Measurements from ENCODE around the gene TSHZ2. TPM values are rescaled to one million over a fixed set of nuclear protein-coding genes. Genes with fewer than 3 reads are reported as not detected.

TSHZ2 gene
- total and polyA plus RNA-seq, 2 experiments from 2014 or later: 10.4 to 32.0 TPM

DNA sequence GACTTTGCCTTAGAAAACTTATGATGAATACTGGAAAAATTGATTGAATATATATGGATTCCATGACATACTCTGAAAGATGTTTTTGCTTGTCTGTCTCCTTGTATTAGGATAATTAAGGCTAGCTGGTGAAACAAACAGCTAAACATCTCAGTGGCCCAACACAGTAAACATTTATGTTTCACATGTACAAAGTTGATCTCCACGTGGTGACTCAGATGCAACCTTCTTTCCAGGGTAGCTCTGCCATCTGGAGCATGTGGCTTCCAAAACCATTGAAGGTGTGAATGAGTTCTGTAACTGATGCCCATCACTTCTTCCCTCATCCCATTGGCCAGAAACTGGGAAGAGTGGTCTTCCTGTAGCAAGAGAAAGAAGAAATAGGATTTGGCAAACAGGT lies 196.3 kb downstream of the TSHZ2 start:
- Histone ChIP-seq H3K4me3 (no peak overlapping the region), H3K27ac (no peak overlapping the region), H3K4me1 (ENCODE audit: low read depth) (no peaks in the 10 kb centered on the region), H3K36me3 (no peaks in the 10 kb centered on the region), H3K27me3 (no peaks in the 10 kb centered on the region), H3K9me3 (ENCODE audit: low read depth) (no peaks in the 10 kb centered on the region)
- TF ChIP-seq, protein P1, sequence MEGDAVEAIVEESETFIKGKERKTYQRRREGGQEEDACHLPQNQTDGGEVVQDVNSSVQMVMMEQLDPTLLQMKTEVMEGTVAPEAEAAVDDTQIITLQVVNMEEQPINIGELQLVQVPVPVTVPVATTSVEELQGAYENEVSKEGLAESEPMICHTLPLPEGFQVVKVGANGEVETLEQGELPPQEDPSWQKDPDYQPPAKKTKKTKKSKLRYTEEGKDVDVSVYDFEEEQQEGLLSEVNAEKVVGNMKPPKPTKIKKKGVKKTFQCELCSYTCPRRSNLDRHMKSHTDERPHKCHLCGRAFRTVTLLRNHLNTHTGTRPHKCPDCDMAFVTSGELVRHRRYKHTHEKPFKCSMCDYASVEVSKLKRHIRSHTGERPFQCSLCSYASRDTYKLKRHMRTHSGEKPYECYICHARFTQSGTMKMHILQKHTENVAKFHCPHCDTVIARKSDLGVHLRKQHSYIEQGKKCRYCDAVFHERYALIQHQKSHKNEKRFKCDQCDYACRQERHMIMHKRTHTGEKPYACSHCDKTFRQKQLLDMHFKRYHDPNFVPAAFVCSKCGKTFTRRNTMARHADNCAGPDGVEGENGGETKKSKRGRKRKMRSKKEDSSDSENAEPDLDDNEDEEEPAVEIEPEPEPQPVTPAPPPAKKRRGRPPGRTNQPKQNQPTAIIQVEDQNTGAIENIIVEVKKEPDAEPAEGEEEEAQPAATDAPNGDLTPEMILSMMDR (IDR thresholded peaks at IDR 0.05; ENCODE audit: low read depth, low read length): no peak
- no peak for DNase-seq (ENCODE audit: low read depth in 1 of 2, low spot score in 1 of 2)

GRCh38 chr20:53170196-53170595 lies 198.0 kb downstream of the TSHZ2 start:
- no peak overlapping the region for H3K27ac ChIP-seq
- TF ChIP-seq, protein P1 (IDR thresholded peaks at IDR 0.05; ENCODE audit: low read depth, low read length): no peak
- H3K4me1 ChIP-seq (ENCODE audit: low read depth): peaks cover 4% of the 10 kb centered on the region
- H3K9me3 ChIP-seq (ENCODE audit: low read depth): no peaks in the 10 kb centered on the region
- H3K36me3 ChIP-seq: no peaks in the 10 kb centered on the region
- H3K27me3 ChIP-seq: no peaks in the 10 kb centered on the region
- DNase-seq (ENCODE audit: low read depth in 1 of 2, low spot score in 1 of 2): no peak
- H3K4me3 ChIP-seq: no peak overlapping the region

- TF ChIP-seq, protein P1 (IDR thresholded peaks at IDR 0.05; ENCODE audit: low read depth, low read length): no peak
- H3K27ac ChIP-seq: no peak overlapping the region
- no peak for DNase-seq (ENCODE audit: low read depth in 1 of 2, low spot score in 1 of 2)
- H3K4me3 ChIP-seq: no peak overlapping the region
- H3K27me3 ChIP-seq: no peaks in the 10 kb centered on the region
- H3K9me3 ChIP-seq (ENCODE audit: low read depth): no peaks in the 10 kb centered on the region
- H3K36me3 ChIP-seq: no peaks in the 10 kb centered on the region
- H3K4me1 ChIP-seq (ENCODE audit: low read depth): peaks cover 4% of the 10 kb centered on the region
Observed at GRCh38 chr20:53171065-53171464, 198.9 kb downstream of the TSHZ2 start.

DNA sequence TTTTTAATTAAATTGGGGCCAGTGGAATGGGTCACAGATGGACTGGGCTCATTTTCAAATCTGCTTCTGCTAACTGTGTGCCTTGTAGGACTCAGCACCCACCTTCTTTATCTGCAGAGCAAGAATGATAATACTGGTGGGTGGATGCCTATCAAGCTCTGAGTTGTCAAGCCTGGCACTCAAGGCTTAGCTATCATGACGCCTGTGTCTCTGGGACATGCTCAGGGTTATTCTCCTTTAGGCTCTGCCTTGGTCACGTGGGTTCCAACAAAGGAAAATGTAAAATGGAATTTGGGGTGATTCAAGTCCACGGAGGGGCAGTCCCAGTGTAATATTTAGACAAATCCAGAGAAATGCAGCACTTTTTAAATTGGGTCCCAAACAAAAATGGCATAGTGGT lies 202.3 kb downstream of the TSHZ2 start:
- TF ChIP-seq, protein P1 (IDR thresholded peaks at IDR 0.05; ENCODE audit: low read depth, low read length): no peak
- Histone ChIP-seq H3K9me3 (ENCODE audit: low read depth) (no peaks in the 10 kb centered on the region), H3K4me3 (no peak overlapping the region), H3K4me1 (ENCODE audit: low read depth) (peaks cover 4% of the 10 kb centered on the region), H3K36me3 (no peaks in the 10 kb centered on the region), H3K27me3 (no peaks in the 10 kb centered on the region), H3K27ac (no peak overlapping the region)
- DNase-seq (ENCODE audit: low read depth in 1 of 2, low spot score in 1 of 2): no peak

- DNase-seq (ENCODE audit: low read depth in 1 of 2, low spot score in 1 of 2): no peak
- H3K4me1 ChIP-seq (ENCODE audit: low read depth): peaks cover 4% of the 10 kb centered on the region
- no peaks in the 10 kb centered on the region for H3K27me3 ChIP-seq
- no peak overlapping the region for H3K4me3 ChIP-seq
- no peak overlapping the region for H3K27ac ChIP-seq
- TF ChIP-seq, protein P1 (IDR thresholded peaks at IDR 0.05; ENCODE audit: low read depth, low read length): no peak
- H3K36me3 ChIP-seq: no peaks in the 10 kb centered on the region
- no peaks in the 10 kb centered on the region for H3K9me3 ChIP-seq (ENCODE audit: low read depth)
Observed at GRCh38 chr20:53175135-53175780, 203.1 kb downstream of the TSHZ2 start.

Data from cardiac muscle cell (in vitro differentiated cells and primary cell).